ENCODE measurements around the gene GNL1. TPM values are rescaled to one million over a fixed set of nuclear protein-coding genes. Genes with fewer than 3 reads are reported as not detected.

GNL1 gene
- total and polyA plus RNA-seq, 10 of the 15 experiments (the other 5 are each of a cell fraction or from before 2014, with no cell fraction given): 0.18 to 64.5 (median 45.5) TPM

DNA sequence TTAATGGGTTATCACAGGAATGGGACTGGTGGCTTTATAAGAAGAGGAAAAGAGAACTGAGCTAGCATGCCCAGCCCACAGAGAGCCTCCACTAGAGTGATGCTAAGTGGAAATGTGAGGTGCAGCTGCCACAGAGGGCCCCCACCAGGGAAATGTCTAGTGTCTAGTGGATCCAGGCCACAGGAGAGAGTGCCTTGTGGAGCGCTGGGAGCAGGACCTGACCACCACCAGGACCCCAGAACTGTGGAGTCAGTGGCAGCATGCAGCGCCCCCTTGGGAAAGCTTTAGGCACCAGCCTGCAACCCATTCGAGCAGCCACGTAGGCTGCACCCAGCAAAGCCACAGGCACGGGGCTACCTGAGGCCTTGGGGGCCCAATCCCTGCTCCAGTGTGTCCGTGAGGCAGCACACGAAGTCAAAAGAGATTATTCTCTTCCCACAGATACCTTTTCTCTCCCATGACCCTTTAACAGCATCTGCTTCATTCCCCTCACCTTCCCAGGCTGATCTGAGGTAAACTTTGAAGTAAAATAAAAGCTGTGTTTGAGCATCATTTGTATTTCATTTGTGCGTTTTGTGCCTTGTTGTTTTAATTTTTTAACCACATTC is 62.5 kb downstream of the GNL1 start (continued):
- TF ChIP-seq ZSCAN29 (IDR thresholded peaks at IDR 0.05) (no peak), BHLHE40 (IDR thresholded peaks at IDR 0.05; ENCODE audit: borderline replicate concordance in 1 of 2, low read depth in 2 of 2, low read length in 1 of 2) (0 out of 4 replicates have a peak, but pooled peaks of 1 of the 2 experiments have one; percentile 7), TCF3 (IDR thresholded peaks at IDR 0.05; ENCODE audit: borderline replicate concordance, insufficient read depth, low read depth, low read length) (0 out of 2 replicates have a peak, but pooled peaks have one; percentile 19), POLR2AphosphoS5 (IDR thresholded peaks at IDR 0.05; ENCODE audit: low read length) (peak; percentile 96), LARP7 (IDR thresholded peaks at IDR 0.05) (0 out of 2 replicates have a peak, but pooled peaks have one; percentile 40), HDAC6 (IDR thresholded peaks at IDR 0.05; ENCODE audit: unreplicated experiment) (peak; percentile 15), PML (IDR thresholded peaks at IDR 0.05; ENCODE audit: low read length) (0 out of 2 replicates have a peak, but pooled peaks have one; percentile 56)
- TF ChIP-seq, protein P1, sequence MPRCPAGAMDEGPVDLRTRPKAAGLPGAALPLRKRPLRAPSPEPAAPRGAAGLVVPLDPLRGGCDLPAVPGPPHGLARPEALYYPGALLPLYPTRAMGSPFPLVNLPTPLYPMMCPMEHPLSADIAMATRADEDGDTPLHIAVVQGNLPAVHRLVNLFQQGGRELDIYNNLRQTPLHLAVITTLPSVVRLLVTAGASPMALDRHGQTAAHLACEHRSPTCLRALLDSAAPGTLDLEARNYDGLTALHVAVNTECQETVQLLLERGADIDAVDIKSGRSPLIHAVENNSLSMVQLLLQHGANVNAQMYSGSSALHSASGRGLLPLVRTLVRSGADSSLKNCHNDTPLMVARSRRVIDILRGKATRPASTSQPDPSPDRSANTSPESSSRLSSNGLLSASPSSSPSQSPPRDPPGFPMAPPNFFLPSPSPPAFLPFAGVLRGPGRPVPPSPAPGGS (IDR thresholded peaks at IDR 0.05; ENCODE audit: borderline replicate concordance, insufficient read depth, low read depth, low read length, poor library complexity, severe bottlenecking): peak; percentile 82
- TF ChIP-seq, protein P2, sequence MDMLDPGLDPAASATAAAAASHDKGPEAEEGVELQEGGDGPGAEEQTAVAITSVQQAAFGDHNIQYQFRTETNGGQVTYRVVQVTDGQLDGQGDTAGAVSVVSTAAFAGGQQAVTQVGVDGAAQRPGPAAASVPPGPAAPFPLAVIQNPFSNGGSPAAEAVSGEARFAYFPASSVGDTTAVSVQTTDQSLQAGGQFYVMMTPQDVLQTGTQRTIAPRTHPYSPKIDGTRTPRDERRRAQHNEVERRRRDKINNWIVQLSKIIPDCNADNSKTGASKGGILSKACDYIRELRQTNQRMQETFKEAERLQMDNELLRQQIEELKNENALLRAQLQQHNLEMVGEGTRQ (IDR thresholded peaks at IDR 0.05; ENCODE audit: borderline replicate concordance, low read depth, low read length): no peak

Measured in GM12878 (cell line).